ENCODE data around the gene MMP25.

MMP25 gene

DNA sequence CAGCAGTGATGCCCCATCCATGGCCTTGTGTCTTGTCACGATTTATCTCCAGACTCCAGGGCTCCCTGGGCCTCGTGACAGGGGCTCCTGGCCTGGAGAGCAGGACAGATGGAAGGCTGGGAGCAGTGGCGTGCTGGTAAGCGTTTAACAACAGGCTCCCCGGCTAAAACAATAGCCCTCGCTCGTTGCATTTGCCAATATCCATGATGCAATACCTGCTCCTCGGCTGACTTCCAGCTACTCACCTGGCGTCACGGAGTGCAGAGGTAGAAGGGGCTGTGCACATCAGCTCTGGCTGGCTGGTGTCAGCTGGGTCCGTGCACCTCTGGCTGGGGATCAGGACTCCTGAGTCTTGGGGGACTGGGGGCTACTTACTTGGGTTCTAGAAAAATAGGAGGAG lies 8.1 kb upstream of the MMP25 start:
- DNase-seq (ENCODE audit: extremely low read depth, insufficient read length) = no peak
- Histone ChIP-seq H3K27me3 (replicated peaks; ENCODE audit: control insufficient read depth, insufficient read depth, low read length) (peaks cover 7% of the 10 kb centered on the region), H3K36me3 (ENCODE audit: control insufficient read depth, insufficient read depth, low read length) (no peaks in the 10 kb centered on the region), H3K4me3 (replicated peaks; ENCODE audit: low read depth, low read length) (no peak overlapping the region)
- TF ChIP-seq, protein P1, sequence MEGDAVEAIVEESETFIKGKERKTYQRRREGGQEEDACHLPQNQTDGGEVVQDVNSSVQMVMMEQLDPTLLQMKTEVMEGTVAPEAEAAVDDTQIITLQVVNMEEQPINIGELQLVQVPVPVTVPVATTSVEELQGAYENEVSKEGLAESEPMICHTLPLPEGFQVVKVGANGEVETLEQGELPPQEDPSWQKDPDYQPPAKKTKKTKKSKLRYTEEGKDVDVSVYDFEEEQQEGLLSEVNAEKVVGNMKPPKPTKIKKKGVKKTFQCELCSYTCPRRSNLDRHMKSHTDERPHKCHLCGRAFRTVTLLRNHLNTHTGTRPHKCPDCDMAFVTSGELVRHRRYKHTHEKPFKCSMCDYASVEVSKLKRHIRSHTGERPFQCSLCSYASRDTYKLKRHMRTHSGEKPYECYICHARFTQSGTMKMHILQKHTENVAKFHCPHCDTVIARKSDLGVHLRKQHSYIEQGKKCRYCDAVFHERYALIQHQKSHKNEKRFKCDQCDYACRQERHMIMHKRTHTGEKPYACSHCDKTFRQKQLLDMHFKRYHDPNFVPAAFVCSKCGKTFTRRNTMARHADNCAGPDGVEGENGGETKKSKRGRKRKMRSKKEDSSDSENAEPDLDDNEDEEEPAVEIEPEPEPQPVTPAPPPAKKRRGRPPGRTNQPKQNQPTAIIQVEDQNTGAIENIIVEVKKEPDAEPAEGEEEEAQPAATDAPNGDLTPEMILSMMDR (IDR thresholded peaks at IDR 0.05; ENCODE audit: insufficient read depth, low read length, poor library complexity, severe bottlenecking) = no peak

DNA sequence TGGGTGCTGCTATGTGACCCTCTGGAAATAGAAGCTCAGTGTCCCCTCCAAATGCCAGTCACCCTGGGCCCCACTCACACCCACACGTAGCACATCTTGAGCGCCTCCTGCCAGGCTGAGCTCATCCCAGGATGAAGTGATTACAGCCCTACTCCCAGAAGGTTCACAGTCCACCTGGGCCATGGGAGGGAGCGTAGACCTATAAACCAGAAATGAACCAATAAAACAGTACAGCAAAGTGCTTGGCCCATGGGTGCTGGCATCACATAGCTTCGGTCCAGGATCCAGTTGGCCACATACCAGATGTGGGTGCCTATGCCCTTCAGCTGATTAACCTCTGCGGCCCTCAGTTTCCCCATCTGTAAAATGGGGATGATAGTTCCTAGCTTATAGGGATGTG lies 7.5 kb upstream of the MMP25 start:
- H3K36me3 ChIP-seq (ENCODE audit: control insufficient read depth, insufficient read depth, low read length) = no peaks in the 10 kb centered on the region
- no peak for DNase-seq (ENCODE audit: extremely low read depth, insufficient read length)
- H3K4me3 ChIP-seq (replicated peaks; ENCODE audit: low read depth, low read length) = no peak overlapping the region
- TF ChIP-seq, protein P1 (IDR thresholded peaks at IDR 0.05; ENCODE audit: insufficient read depth, low read length, poor library complexity, severe bottlenecking) = no peak
- peaks cover 7% of the 10 kb centered on the region for H3K27me3 ChIP-seq (replicated peaks; ENCODE audit: control insufficient read depth, insufficient read depth, low read length)

DNA sequence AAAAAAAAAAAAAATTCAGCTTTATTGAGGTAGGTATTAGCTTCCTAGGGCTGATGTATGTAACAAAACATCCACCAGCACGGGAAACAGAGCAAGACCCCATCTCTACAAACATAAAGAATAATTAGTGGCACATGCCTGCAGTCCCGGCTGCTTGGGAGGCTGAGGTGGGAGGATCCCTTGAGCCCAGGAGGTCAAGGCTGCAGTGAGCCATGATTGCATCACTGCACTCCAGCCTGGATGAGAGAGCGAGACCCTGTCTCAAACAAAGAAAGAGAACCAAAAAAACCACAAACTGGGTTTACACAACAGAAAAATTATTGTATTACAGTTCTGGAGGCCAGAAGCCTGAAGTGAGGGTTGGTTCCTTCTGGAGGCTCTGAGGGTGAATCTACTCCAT lies 4.0 kb upstream of the MMP25 start:
- H3K27me3 ChIP-seq (replicated peaks; ENCODE audit: control insufficient read depth, insufficient read depth, low read length) = peaks cover 4% of the 10 kb centered on the region; the same call in 1 of the 2 replicates
- H3K36me3 ChIP-seq (ENCODE audit: control insufficient read depth, insufficient read depth, low read length) = no peaks in the 10 kb centered on the region
- no peak overlapping the region for H3K4me3 ChIP-seq (replicated peaks; ENCODE audit: low read depth, low read length)
- TF ChIP-seq, protein P1 (IDR thresholded peaks at IDR 0.05; ENCODE audit: insufficient read depth, low read length, poor library complexity, severe bottlenecking) = no peak
- no peak for DNase-seq (ENCODE audit: extremely low read depth, insufficient read length)

DNA sequence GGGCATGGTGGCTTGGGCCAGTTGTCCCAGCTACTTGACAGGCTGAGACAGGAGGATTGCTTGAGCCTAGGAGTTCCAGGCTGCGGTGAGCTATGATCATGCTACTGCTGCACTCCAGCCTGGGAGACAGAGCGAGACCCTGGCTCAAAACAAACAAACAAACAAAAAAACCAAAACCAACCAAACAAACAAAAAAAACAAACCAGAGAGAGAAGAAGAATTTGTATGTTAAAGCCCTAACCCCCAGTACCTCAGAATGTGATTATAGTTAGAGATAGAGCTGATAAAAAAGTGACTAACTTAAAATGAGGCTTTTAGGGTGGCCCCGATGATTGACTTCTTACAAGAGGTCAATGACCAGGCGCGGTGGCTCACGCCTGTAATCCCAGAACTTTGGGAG lies 1.7 kb upstream of the MMP25 start:
- Histone ChIP-seq H3K4me3 (replicated peaks; ENCODE audit: low read depth, low read length) (no peak overlapping the region), H3K27me3 (replicated peaks; ENCODE audit: control insufficient read depth, insufficient read depth, low read length) (no peaks in the 10 kb centered on the region; the same call in 1 of the 2 replicates), H3K36me3 (ENCODE audit: control insufficient read depth, insufficient read depth, low read length) (no peaks in the 10 kb centered on the region)
- TF ChIP-seq, protein P1 (IDR thresholded peaks at IDR 0.05; ENCODE audit: insufficient read depth, low read length, poor library complexity, severe bottlenecking) = no peak
- no peak for DNase-seq (ENCODE audit: extremely low read depth, insufficient read length)

DNA sequence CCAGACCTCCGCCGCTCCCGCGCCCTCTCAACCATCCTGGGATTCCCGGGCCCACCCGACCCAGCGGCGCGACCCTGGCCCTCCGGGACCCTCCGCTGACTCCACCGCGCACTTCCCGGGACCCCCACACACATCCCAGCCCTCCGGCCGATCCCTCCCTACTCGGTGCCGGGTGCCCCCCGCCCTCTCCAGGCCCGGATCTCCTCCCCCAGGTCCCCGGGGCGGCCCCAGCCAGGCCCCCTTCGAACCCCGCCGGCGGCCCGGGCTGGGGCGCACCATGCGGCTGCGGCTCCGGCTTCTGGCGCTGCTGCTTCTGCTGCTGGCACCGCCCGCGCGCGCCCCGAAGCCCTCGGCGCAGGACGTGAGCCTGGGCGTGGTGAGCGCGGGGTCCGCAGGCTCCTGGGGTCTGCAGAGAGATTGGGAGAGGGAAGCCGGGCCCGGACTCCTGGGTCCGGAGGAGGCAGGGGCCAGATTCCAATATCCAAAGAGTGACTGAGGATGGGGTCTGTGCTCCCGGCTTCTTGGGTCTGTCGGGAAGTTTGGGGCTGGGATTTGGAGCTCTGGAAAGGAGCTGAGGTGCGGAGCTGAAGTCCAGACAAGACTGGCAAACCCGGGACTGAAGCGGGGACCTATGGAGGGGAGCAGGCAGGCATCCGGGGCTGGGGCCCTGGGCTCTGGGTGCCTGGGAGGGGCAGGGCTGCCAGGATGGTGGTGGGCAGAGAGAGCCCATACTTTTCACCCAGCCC lies 453 bp downstream of the MMP25 start:
- DNase-seq (ENCODE audit: extremely low read depth, insufficient read length) = no peak
- no peaks in the 10 kb centered on the region; the same call in 1 of the 2 replicates for H3K27me3 ChIP-seq (replicated peaks; ENCODE audit: control insufficient read depth, insufficient read depth, low read length)

More for the DNA sequence above, 453 bp downstream of the MMP25 start:
- Histone ChIP-seq H3K36me3 (ENCODE audit: control insufficient read depth, insufficient read depth, low read length) (no peaks in the 10 kb centered on the region), H3K4me3 (replicated peaks; ENCODE audit: low read depth, low read length) (peak overlapping the region; percentile 62)
- TF ChIP-seq, protein P1 (IDR thresholded peaks at IDR 0.05; ENCODE audit: insufficient read depth, low read length, poor library complexity, severe bottlenecking) = no peak

All from GM06990 (cell line).